ENCODE results near the gene PMM2. TPM values are rescaled to one million over a fixed set of nuclear protein-coding genes. Genes with fewer than 3 reads are reported as not detected.
"Not testable (repeated sequence)": the region's sequence is repeated elsewhere in the genome, so short reads cannot be mapped to it uniquely, and the experiment has no call there.

The PMM2 gene
- total RNA-seq, 1 experiment from 2014 or later, result 49.2 TPM

DNA sequence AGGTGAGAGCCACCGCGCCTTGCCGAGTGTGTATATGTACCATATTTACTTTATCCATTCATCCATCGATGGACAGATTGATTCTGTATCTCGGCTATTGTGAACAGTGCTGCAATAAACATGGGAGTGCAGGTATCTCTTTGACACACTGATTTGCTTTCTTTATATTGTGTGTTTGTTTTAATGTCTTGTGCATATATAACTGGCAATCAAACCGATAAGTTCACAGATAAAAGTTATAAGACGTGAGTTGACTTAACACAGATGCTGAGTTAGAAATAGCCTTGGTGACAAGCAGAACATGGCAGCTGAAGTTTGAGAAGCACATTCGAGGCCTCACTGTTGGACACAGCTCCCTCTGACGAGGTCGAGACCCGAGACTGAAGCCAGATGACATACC, 23.4 kb upstream of the PMM2 start:
- DNase-seq (ENCODE audit: low read depth, low spot score), result no peak
- in situ Hi-C loops (cut with HindIII; ENCODE audit: low pct_unique_long_range_greater_than_20kb, low sequenced_read_pairs), result no loop called here

DNA sequence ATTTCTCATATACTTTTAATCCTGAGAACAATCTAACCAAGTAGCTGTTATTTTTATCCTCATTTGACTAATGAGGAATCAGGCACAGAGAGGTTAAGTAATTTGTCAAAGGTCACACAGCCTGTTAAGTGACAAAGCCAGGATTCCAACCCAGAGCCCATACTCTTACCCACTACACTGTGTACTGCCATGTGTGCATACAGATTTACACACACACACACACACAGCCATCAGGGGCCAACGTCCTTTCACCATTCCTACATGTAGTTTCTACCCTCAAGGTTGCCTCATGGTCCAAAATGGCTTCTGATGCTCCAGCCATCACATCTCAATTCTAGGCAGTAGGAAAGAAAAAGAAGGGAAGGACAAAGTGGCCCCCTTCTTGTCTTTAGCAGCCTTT, 22.3 kb upstream of the PMM2 start:
- in situ Hi-C loops (cut with HindIII; ENCODE audit: low pct_unique_long_range_greater_than_20kb, low sequenced_read_pairs), result no loop called here
- DNase-seq (ENCODE audit: low read depth, low spot score), result no peak

DNA sequence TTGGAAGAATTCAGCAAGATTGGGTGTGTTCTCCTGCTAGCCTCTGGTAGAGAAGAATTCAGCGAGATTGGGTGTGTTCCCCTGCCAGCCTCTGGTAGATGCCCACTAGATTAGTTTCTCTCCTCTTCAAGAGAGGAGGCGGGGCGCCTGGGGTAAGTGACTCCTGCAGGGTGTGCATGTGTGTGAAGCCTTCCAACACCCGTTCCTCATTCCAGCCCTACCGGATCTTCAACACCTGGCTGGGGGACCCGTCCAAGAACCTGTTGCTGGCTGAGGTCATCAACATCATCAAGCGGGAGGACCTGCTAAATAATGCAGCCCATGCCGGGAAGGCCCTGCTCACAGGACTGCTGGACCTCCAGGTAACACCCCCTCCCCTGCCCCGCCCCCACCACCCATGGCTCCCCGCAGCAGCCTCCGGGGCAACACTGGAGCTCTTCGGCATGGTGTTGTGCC, 21.5 kb upstream of the PMM2 start:
- in situ Hi-C loops (cut with HindIII; ENCODE audit: low pct_unique_long_range_greater_than_20kb, low sequenced_read_pairs), result no loop called here
- DNase-seq (ENCODE audit: low read depth, low spot score), result no peak

DNA sequence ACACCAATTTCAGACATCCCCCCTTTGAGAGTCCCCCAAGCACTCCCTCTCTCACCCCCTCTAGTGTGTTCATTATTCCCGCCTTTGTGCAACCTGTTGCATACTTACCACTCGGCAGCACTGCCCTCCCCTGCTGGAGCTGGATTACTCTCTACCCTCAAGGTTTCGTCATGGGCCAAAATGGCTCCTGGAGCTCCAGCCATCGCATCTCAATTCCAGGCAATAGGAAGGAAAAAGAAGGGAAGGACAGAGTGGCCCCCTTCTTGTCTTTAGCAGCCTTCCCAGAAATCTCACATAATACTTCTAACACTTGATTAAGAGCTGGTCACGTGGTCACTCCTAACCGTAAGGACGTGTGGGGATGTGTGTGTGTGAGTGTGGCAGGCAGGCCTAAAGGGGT, 20.4 kb upstream of the PMM2 start:
- DNase-seq (ENCODE audit: low read depth, low spot score), result no peak
- in situ Hi-C loops (cut with HindIII; ENCODE audit: low pct_unique_long_range_greater_than_20kb, low sequenced_read_pairs), result no loop called here

DNA sequence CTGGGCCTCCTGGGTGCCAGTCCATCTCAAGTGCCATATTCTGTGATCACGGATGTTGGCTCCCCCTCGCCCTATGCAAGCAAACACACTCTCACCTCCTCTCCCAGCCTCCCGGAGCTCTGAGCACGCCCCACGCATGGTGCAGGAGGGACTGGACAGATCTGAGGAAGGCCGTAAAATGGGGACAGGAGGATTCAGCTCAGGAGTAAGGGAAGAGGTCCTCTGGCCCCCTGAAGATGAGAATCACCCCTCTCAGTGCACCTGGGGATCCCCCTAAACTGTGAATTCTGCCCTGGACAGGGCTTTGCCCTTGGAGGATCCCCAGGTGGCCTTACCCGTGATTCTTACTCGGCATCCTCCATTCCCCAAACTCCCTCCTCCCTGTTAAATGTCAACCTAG, 15.8 kb upstream of the PMM2 start:
- in situ Hi-C loops (cut with HindIII; ENCODE audit: low pct_unique_long_range_greater_than_20kb, low sequenced_read_pairs), result no loop called here

DNA sequence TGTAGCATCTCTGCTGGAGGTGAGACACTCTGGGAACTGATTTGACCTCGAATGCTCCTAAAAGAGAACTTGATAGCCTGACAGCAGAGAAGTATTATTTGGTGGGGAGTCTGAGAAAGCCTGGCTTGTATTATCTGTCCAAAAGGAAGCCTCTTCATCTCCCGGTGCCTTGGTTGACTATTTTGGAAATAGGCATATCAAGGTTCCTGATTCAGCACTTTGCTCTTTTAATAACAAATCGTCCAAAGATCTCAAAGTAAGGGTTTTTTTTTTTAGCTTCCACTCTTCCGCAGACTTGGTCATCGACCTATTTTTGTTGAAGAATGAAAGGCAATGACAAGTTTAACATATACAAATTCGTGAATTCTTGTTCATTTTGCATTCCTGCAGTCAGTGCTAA, 15.0 kb upstream of the PMM2 start:
- DNase-seq (ENCODE audit: low read depth, low spot score), result no peak
- in situ Hi-C loops (cut with HindIII; ENCODE audit: low pct_unique_long_range_greater_than_20kb, low sequenced_read_pairs), result no loop called here

More for the DNA sequence above, 15.8 kb upstream of the PMM2 start:
- no peak for DNase-seq (ENCODE audit: low read depth, low spot score)

DNA sequence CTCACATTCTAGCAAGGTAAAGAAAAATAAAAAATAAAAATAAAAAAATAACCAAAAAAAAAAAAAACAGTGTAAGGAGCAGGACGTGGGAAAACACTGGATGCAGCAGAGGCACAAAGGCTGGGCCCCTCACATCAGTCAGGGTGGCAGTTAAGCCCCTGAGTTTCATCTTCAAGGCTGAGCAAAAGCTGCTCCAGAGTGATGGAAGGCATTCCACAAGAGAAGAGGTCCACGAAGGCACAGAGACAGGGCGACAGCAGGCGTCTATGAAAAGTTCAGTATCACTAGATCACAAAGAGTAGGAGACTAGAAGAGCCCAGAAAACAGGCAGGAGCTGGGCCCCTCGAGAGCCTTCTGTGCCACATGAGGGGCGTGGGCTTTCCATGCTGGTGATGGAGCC, 12.2 kb upstream of the PMM2 start:
- in situ Hi-C loops (cut with HindIII; ENCODE audit: low pct_unique_long_range_greater_than_20kb, low sequenced_read_pairs), result no loop called here
- no peak for DNase-seq (ENCODE audit: low read depth, low spot score)

DNA sequence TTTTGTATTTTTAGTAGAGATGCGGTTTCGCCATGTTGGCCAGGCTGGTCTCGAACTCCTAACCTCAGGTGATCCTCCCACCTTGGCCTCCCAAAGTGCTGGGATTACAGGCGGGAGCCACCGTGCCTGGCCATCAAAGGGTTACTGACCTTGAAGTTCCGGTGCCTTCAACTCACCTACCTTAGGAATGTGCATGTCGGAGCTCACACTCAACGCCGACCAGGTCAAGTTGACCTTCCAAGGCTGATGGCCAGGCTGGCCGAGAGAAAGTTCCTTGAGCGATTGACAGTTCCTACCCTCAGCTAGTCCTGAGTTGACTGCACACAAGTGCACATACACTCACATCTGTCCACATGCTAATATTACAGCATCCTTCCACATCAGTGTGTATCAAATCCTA, 11.3 kb upstream of the PMM2 start:
- in situ Hi-C loops (cut with HindIII; ENCODE audit: low pct_unique_long_range_greater_than_20kb, low sequenced_read_pairs); DNase-seq (ENCODE audit: low read depth, low spot score): not testable (repeated sequence)

DNA sequence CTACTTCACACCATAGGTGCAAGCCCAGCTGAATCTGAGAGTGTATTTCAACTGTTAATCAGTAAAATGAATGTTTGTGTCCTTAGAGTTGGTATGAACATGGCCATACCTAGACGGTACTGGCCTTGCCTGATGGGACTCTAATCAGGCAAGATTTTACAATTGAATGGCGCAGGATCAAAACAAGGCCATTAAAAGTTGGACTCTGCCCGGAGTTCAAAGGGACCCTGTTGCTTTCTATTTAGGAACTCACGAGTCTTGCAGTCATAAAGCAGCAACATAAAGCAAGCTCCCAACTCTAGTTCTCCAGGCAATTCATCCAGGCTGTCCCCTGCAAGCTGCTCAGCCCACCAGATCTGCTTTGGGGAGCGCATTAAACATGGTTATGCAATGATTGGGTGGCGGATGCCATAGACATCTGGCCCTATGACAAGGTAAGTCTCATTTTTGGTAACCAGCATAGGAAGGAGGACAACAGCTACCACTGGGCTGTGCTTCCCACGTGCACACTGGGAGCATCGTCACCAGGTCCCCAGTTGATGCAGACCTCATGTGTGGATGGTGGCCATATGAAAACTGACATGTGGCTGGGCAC, 9.0 kb upstream of the PMM2 start:
- in situ Hi-C loops (cut with HindIII; ENCODE audit: low pct_unique_long_range_greater_than_20kb, low sequenced_read_pairs), result no loop called here
- no peak for DNase-seq (ENCODE audit: low read depth, low spot score)

DNA sequence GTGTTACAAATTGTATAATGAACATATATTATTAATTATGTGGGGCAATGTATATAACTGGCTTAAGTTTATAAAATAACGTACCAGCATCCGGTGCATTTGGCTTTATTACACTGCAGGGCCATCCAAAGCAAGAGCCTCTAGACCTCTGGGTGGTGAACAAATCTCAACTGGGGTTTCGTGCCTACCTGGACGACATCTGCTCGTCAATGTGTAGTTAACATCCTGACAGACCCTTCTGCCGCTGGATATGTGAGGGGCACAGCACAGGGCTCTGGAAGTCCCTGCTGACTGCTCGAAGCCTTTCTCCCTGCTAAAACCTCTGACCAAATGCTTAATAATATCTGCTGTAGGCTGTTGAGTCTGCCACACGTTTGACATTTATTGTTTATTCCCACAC, 2.5 kb upstream of the PMM2 start:
- in situ Hi-C loops (cut with HindIII; ENCODE audit: low pct_unique_long_range_greater_than_20kb, low sequenced_read_pairs), result no loop called here
- DNase-seq (ENCODE audit: low read depth, low spot score), result no peak

DNA sequence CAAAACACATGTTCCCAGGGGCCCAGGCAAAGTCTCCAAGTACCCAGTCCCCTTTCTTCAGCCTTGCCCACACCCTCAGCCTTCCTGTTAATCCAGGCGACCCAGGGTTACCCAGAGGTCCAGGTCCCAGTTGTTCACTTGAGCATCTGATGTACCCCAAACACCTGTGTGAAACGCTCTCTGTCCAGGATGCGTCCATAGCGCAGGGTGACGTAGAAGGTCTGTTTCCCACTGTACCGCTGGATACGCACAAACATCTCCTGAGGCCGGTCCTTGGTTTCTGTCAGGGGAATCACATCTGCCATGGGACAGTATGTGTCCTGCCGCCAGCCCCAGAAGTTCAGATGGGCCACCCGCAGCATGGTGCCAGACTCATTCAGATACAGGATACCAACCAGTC, 1.8 kb upstream of the PMM2 start:
- no peak for DNase-seq (ENCODE audit: low read depth, low spot score)
- in situ Hi-C loops (cut with HindIII; ENCODE audit: low pct_unique_long_range_greater_than_20kb, low sequenced_read_pairs), result no loop called here

DNA sequence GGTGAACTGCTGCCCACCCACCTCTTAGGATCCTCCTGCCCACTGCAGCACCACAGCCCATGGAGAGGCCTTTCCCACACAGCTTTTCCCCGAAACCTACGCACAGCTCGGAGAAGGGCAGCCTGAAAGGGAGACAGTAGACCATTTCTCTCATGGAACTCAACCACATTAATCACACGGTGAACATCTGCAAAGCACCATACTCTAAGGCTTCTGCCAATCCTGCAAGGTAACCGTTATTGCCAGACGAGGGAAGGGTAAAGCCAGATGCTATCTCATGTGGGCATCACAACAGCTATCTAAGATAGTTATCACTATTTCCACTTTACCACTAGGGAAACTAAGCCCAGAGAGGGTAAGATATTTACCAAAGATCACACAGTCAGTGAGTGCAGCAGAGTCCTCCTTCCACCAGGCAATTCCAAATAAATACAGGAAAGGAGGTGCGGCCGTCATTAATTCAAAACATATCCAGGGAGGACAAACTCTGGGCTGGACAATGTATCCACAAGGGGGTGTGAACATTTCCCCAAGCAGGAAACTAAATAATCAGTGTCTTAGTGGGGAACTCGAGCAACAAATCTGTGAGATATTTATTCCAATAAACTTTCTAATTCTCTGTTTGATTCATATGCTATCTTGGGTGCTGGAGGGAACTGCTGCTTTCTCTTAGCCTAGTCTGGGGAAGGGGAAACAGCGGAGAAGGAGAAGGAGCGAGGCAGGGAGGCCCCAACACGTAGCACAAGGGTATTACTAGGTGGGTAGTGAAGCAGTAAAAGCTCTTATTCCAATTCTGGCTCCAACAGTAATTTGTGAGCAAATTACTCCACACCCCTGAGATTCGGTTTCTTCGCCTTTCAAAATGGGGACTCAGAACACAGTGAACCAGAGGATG, 923 bp upstream of the PMM2 start:
- in situ Hi-C loops (cut with HindIII; ENCODE audit: low pct_unique_long_range_greater_than_20kb, low sequenced_read_pairs), result no loop called here
- DNase-seq (ENCODE audit: low read depth, low spot score), result no peak

DNA sequence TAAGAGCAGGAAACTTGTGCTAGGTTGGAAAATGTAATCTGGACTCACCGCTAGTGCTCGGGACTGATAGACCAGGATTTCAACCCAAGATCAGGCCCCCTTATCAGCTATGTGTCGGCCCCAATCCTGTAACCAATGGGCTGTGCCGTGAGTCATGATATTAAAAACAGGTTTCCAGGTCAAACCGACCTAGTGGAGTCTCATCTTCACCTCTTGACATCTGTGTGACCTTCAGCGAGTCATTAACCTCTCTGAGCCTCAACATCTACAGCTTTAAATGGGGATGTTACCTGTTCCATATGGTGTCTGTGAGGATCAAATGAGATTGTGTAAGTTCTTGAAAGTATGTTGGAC, 512 bp downstream of the PMM2 start:
- DNase-seq (ENCODE audit: low read depth, low spot score), result no peak
- in situ Hi-C loops (cut with HindIII; ENCODE audit: low pct_unique_long_range_greater_than_20kb, low sequenced_read_pairs), result no loop called here

DNA sequence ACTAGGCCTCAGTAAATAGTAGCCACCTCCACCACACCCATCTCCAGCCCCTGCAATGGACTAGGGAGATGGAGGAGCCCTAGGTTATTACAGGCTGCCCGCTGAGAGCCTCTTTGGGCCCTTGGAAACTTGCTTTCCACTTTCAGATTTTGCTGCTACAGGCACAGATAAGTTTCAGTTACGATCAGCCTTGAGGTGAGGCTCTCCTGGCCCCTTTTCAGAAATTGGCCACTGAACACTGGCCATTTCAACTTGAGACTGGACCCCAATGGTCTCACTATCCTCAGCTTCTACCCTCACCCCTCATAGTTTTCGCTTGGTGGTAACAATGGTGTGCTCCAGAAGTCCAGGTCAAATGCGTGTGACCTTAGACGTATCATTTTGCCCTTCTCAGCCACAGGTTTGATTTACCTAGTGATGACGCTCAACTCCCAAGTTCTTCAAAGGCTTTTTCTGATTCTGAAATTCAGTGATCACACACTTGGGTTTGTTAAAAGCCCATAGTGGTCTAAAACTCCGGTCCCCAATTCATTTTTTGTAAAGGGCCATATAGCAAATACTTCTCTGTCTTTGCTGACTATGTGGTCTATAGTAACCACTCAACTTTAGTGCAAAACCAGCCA, 1.0 kb downstream of the PMM2 start:
- in situ Hi-C loops (cut with HindIII; ENCODE audit: low pct_unique_long_range_greater_than_20kb, low sequenced_read_pairs), result no loop called here

DNA sequence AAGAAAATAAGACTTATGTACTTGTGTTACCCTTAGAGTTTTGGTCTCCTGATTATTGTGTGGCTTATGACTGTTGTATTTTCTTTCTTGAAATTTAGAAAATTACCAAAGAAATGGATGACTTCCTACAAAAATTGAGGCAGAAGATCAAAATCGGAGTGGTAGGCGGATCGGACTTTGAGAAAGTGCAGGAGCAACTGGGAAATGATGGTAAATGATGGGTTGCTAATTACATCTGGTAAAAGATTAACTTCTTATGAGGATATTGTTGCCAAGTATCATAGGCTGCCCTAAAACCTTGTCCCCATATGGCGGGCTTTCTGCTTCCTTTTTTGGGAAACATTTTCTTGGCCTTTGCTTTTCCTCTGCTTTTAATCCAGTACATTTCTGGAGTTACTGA, 4.1 kb downstream of the PMM2 start:
- in situ Hi-C loops (cut with HindIII; ENCODE audit: low pct_unique_long_range_greater_than_20kb, low sequenced_read_pairs), result no loop called here
- DNase-seq (ENCODE audit: low read depth, low spot score), result no peak

More for the DNA sequence above, 1.0 kb downstream of the PMM2 start:
- no peak for DNase-seq (ENCODE audit: low read depth, low spot score)

DNA sequence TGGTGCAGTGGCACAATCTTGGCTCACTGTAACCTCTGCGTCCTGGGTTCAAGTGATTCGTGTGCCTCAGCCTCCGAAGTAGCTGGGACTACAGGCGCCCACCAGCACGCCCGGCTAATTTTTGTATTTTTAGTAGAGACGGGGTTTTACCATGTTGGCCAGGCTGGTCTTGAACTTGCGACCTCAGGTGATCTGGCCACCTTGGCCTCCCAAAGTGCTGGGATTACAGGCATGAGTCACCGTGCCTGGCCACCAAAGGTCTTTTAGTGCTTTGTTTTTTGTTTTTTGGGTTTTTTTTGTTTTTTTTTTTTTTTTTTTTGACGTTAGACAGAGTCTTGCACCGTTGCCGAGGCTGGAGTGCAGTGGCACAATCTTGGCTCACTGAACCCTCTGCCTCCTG, 6.1 kb downstream of the PMM2 start:
- in situ Hi-C loops (cut with HindIII; ENCODE audit: low pct_unique_long_range_greater_than_20kb, low sequenced_read_pairs); DNase-seq (ENCODE audit: low read depth, low spot score): not testable (repeated sequence)

DNA sequence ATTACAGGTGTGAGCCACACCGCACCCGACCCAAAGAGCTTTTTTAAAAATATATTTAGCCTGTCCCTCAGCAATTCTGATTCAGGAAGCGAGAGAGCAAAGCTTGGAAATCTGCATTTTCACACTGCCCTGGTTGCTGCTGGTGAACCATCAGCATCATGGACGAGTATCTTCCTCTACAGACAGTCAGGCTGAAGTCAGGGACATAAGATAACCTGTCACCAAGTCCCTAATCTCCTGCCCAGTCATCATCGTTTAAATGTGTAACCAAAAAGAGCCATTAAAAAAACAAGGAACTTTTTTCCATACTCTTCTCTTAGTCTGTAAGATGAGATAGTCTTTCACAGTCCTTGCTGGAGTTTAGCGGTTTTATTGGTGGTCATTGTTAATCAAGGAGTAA, 6.7 kb downstream of the PMM2 start:
- in situ Hi-C loops (cut with HindIII; ENCODE audit: low pct_unique_long_range_greater_than_20kb, low sequenced_read_pairs), result no loop called here
- no peak for DNase-seq (ENCODE audit: low read depth, low spot score)

DNA sequence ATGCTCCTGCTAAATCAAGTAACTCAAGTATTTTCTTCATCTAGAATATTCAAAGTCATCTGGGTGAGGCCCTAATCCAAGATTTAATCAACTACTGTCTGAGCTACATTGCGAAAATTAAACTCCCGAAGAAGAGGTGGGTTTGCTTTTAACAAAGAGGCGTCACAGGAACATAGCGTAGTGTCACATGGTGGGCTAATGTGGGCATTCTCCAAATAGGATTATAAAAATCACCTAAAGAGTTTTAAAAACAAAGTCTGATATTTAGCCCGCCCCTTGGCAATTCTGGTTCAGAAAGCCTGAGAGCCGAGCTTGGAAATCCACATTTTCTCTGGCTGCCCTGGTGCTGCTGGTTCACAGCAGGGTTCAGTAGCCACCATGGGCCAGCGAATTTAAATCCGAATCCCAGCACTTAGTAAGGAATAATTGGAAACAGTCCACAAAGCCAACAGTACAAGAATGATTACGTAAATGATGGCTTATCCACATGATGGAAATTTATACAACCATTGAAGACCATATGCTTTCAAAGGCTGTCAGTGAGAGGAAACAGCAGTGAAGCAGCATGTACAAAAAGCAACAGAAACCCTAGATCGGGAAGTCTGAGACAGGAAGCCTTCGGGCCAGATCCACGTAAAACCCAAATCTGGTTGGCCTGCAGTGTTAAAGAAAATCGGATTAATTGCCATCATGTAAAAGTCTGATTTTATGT, 8.8 kb downstream of the PMM2 start:
- no peak for DNase-seq (ENCODE audit: low read depth, low spot score)
- in situ Hi-C loops (cut with HindIII; ENCODE audit: low pct_unique_long_range_greater_than_20kb, low sequenced_read_pairs), result no loop called here

All from SK-MEL-5 (cell line).